Activated CD4-positive, alpha-beta T cell treated with anti-CD3 and anti-CD28 coated beads, Interleukin-2, Interleukin-4, amounts not matched to agents 100 ng/mL and 50 ng/mL, durations not matched to agents 16 hours and 8 hours (primary cell): Measurements from ENCODE around the gene GOLGA6A.
"Not testable (repeated sequence)": the region's sequence is repeated elsewhere in the genome, so short reads cannot be mapped to it uniquely, and the experiment has no call there.

ENCODE experiments used
- DNase-seq: peaks from one replicate; pipeline ENCODE4 v3.0.0-alpha.2; 2020; ENCODE audit warnings: low spot score

Gene GOLGA6A

DNA sequence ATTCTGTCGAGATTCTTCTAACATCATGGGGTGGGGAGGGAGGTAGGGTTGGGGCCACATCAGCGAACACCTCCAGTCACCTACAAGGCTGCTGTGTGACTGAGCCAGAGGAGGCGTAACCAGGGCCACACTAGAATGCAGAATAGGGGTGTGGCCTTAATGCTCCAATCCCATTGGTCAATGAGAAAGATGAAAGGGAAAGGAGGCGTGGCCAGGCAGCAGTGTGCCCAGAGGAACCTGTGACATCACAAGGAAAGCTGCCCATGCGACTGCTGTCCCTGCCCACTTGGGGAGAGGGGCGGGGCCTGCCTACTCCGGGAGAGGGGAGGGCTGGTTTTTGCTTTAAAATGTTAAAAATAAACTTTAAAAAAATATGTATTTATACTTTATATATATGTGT lies at the start of gene GOLGA6A:
TSS of gene GOLGA6A (minus strand) at position 101 of the 400 bp plus-strand sequence. CDS start at position 60, 41 bp downstream.
- not testable (repeated sequence) for DNase-seq

DNA sequence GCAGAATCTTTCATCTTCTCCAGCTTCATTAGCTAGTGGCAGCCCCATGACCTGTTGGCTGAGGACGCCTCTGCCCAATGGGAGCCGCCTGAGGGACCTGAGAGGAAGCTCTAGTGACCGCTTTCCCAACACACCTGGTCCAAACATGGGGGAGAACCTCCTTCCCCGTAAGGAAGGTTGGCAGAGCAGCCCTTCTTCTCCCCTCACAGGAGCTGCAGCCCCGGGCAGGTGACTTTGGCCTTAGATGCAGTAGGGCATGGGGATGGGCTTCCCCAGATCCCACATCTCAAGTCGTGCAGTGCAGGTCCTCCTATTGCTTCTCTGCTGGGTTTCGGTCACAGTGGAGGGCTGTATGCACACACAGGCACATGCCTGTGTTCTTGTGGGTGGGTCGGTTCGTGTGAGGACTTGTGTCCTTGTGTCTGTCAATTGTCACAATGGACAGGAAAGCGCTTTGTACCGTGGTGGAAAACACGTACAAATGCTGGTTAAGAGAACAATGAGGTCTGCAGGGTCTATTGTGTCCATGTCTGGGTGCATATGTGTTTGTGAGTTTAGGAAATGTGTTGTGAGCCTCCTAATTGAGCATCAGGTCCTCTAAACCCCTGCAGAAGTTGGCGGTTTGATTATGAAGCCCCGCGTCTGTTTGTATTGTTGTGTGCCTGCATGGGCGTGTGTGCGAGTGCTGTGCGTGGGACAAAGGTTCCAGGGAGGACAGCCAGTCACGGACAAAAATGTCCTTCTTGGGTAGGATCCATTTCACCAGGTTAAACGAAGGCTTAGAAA lies 49.5 kb upstream of the GOLGA6A start:
- DNase-seq = no peak

- no peak for DNase-seq
Measured at GRCh38 chr15:74130849-74131627, 48.7 kb upstream of the GOLGA6A start.

DNA sequence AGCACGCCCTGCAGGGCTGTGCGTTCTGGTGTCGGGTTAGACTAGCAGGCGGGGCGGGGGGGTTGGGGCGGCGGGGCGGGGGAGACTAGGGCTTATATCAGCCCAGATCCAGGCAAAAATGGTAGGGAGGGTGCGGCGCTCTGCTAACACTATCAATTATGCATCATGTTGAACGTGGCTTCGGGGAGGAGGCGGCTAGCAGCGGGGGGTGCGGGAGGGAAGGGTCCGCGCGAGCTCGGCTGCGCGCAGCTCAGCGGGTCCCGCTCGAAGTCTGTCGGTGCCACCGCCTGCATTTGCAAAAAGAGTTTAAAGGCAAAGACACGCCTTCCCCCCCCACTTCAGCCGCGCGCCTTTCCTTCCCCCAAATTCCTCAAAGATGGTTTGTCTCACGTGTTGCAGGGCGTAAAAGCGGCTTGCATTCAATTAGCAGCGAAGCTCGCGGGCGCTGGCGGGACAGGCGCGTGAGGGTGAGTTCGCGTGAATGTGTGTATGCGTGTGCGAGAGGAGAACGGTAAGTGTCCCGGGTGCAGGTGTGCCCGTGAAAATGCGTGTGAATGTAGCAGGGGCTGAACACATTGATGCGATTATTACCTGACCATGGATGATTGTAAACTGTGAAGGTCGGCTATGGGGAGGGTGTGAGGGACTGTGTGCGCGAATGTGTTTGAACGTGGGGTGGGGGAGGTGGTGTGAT lies 48.0 kb upstream of the GOLGA6A start, which contains the start of gene ISLR2:
TSS of gene ISLR2 (plus strand) at position 432 of the 694 bp plus-strand sequence. CDS start 2,169 bp downstream, outside the sequence.
- DNase-seq = no peak

GRCh38 chr15:74129586-74130154 lies 47.3 kb upstream of the GOLGA6A start:
- no peak for DNase-seq

DNA sequence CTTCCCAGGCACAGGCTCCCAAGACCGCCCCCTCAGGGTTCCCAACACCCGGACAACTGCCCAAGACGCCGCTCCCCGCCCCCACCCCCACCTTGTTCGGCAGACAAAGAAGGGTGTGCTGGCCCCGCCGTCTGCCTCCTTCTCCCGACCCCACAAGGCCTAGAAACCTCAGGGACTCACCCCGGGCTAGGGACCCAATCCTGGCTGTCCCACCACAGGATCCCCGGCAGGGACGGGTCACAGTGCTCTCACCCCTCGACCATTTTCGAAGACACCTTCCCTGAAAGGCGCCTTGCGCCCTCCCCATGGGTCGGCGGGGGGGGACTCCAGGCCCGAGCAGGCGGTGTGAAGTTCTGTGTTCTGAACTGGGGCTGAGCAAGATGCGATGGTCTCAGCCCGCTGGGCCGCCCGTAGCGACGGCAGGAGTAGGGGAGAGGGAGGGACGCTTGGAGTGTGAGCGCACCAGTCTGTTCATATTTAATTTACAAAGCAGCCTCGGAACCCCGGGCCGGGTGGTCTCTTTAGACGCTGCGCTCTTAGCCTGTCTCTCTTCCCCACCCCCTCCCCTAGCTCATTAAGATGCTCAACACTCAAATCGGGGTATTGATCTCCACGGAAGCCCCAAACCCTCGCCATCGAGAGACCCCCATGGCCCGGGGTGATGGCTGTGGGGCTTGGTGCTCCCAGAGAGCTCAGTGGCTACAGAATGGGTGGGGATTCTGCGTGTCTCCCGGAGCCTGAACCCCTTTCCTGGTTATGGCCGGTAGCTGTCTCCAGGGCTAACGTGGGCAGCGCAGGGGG lies 46.6 kb upstream of the GOLGA6A start:
- DNase-seq = no peak

- no peak for DNase-seq
Measured at GRCh38 chr15:74127954-74128784, 45.8 kb upstream of the GOLGA6A start.

DNA sequence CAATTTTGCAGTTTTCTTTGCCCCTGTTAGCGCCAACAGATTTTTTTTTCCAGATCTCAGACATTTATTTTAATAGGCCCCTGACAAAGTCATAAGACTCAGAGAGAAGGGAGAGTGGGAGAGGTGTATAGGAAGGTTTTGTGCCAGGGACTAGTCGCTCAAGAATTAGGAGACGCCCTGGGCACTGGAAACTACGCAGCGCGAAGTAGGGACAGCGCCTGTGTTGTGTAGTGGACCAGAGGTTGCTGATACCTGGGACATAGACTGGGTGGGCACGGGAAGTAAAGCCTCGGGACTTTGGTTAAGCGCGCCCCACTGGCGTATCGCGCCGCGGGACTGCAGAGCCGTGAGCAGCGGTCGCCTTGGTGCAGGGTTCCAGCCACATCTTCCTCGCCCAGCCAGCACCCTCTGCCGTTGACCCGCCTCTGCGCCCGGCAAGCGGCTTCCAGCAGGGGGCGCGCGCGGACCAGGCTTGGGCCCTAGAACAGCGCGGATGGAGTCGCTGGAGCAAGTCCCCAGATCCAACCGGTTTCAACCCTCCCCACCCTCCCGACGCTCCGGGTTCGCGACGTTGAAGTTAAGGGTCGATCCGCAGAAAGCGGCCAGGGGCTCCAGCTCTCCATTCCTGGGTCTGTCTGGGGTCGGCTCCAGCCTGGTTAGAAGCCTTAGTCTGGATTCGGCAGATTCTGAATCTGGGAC lies 45.1 kb upstream of the GOLGA6A start:
- peak; percentile 89 for DNase-seq

DNA sequence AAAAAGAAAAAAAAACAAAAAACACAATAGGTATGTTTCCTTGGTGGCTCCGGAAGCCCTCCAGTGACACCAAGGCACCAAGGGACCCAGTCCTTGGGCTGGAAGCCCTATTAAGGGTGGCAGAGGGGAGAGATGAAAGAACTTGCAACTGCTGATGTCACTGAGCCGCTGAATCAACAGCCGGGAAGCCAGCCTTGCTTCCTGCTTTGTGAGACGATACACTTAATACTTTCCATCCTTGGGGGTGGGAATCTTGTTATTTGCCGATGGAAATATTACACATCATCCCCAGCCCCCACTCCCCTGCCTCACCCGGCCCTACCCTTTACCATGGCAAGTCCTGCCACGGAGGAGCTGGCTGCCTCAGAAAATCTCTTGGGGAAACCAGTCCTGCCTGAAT lies 42.4 kb upstream of the GOLGA6A start:
- no peak for DNase-seq

- no peak for DNase-seq
Measured at GRCh38 chr15:74124196-74124595, 41.8 kb upstream of the GOLGA6A start.

- DNase-seq = no peak
Measured at GRCh38 chr15:74123658-74124057, 41.3 kb upstream of the GOLGA6A start.

GRCh38 chr15:74123131-74123429 lies 40.7 kb upstream of the GOLGA6A start:
- DNase-seq = no peak

DNA sequence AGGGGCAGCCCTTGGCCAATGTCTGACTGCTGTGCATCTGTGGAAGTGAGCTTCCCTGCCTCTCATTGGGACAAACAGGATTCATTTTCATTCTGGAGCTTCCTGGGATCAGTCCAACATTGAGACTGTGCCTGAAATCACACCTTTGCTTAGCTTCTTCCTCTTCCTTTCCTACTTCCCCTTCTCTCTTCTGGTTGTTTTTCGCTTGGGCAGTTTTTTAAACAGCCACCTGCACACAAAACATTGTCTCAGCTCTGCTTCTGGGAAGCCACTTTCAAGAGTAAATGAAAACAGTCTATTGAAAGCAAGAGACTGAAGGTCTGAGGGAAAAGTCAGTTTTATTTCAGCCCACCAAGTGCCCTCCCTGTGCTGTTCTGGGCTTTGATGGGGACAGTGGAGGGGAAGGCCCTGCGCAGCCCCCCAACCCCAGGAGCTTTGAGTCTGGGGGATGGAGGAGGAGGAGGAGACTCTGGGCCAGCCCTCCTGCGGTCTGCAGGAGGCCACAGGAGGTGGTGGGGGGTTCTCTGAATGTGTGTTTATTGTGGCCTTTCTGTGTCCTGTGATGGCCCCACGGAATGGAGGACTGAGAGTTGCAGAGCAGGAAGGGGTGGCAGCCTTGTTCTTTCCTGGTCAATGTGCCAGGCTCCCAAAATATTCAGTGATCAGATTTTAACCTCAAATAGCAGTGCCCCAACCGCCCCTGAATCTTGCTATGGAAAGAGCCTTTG lies 40.2 kb upstream of the GOLGA6A start:
- no peak for DNase-seq

DNA sequence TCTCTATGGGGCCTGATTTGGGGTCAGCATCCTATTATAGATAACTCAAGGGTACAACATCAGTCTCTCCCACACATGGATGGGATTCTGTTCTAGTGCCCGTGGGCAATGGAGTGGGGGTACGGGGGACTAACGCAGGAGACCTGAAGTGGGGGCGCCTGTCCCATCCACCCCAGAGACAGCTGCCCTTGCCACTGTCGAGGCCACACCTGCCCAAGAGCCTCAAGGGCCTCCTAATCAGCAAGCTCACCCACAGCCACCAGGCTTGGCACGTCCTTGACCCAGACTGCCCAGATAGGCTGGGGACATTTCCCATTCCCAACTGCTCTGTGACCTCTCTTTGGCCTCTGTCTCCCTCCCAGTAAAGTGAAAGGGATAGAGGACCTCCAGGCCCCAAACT lies 39.5 kb upstream of the GOLGA6A start:
- DNase-seq = no peak

DNA sequence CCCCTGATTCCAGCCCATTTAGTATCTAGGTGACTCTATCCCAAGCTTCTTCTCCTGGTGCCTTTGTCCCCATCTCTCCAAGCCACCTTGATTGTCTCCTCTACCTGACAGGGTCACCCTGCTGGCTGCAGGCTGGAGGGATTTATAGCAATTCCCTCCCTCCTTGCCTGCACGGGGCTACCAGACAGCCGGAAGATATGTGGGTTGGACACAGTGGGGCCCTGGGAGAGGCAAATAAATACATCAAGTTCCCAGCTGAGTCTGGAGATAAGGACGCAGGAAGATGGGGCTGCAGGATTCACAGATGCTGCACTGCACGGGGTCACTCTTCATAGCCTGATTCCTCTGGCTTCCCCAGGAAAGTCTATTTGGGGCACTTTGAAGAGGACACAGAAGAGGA lies 38.7 kb upstream of the GOLGA6A start:
- no peak for DNase-seq

DNA sequence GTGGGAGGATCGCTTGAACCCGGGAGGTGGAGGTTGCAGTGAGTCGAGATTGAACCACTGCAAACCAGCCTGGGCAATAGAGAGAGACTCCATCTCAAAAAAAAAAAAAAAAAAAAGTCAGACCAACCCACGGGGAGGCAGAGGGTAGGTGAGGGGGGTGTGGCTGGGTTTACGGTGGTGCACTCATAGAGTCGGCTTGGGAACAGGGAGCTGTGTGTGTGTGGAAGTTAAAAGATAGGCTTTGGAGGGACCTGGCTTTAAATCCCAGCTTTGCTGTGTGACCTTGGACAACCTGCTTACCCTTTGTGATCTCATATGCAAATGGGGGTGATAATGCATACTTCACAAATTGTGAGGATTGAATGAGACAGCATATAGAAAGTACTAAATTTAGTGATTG lies 38.1 kb upstream of the GOLGA6A start:
- no peak for DNase-seq

DNA sequence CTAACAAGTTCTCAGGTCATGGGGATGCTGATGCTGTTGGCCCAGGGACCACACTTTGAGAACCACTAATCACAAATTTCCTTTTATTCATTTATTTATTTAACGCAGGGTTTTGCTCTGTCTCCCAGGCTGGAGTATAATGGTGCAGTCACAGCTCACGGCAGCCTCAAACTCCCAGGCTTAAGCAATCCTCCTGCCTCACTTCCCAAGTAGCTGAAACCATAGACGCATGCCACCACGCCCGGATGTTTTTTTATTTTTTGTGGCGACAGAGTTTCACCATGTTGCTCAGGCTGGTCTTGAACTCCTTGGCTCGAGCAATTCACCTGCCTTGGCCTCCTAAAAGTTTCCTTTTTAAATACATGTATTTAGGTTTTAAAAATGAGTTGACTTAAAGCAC lies 27.4 kb upstream of the GOLGA6A start:
- no peak for DNase-seq

DNA sequence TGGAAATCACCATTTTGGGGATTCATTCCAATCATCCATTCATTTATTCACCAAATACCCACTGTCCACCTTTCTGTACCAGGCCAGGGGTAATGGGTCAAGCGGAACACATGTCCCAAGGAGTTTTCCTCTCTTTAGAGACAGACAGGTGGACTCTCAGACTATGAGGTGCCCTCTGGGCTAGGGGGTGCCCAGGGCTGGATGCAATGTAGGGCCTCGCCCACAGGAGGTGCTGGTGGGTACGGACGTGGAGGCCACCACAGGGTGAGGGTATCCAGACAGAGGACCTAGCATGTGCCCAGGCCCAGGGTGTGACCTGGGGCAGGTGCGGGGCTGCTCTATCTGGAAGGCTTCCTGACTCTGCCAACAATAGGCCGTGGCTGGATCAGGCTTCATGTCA lies 26.3 kb upstream of the GOLGA6A start:
- not testable (repeated sequence) for DNase-seq

- no peak for DNase-seq
Measured at GRCh38 chr15:74108111-74108510, 25.8 kb upstream of the GOLGA6A start.
